IPS DF 19.7 (cell line): ENCODE data around the gene CACNB2.
"Not testable (repeated sequence)": the region's sequence is repeated elsewhere in the genome, so short reads cannot be mapped to it uniquely, and the experiment has no call there.

Source experiments
- DNase-seq: peaks from one replicate; pipeline ENCODE4 v3.0.0-alpha.2; 2013; ENCODE audit warnings: low read depth, low spot score

CACNB2 gene

DNA sequence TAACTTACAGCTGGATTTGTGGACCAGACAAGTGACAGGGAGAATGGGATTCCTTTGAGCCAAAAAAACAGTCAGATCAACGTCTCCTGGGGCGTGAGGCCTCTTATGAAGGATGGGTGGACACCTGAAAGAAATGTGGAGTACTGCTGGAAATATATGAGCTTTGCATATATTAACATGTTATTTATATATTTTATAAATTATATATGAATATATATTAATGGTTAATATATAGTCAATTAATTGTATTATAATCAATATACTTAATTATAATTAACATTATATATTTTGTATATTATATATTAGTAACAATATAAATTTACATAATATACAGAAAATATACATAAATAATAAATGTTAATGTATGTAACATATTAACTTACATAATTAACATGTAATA is 57.5 kb downstream of the CACNB2 start:
- DNase-seq: no peak

DNA sequence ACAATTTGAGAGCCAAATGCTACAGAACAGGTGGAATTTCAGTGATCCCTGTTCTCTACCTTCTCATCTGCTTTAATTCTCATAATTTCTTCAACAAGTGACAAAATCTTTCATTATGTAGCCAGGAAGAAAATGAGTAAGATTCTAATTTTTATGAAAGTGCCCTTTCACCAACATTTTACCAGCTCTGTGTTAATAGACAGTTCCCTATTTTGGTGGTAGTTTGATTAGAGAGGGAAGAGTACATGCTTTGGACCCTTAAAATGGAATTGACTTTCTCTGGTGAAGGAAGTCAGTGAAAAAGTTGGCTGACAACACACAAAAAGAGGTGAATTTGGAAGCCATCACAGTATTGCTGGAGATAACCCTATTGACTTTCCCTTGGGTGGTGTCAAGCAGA is 61.7 kb downstream of the CACNB2 start:
- DNase-seq: no peak

DNA sequence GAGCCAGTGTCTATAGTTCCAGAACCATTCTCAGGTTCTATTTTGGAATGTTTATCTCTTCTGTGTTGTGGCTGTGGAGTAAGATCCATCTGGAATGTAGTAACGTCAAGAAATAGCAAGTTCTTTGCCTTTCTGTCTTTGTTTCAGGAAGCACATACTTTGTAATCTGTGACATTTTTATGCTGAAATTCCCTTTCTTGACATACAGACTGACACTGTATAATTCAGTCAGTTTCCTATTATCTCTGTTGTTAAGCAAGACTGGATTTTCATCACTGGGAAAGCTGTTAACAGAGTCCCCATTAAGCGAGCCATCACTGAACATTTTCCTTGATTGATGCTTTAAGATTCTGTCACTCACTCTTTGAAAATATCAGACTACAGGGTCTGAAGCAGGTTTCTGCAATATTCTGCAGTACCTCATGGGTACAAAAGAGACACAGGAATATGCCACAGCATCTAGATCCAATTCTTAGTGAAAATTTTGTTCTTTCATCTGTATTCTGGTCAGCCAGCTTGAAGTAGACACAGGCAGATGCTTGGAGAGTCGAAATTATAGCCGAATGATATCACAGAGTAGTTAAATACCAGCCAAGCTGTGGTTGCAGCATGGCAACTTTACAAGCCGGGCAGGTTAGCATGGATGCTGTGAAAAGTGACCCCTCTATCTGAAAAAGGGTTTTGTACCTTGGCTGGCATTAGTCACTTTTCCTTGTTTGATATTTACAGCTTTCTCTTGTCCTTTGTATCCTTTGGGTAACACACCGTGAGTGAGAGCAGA is 62.6 kb downstream of the CACNB2 start:
- no peak for DNase-seq

DNA sequence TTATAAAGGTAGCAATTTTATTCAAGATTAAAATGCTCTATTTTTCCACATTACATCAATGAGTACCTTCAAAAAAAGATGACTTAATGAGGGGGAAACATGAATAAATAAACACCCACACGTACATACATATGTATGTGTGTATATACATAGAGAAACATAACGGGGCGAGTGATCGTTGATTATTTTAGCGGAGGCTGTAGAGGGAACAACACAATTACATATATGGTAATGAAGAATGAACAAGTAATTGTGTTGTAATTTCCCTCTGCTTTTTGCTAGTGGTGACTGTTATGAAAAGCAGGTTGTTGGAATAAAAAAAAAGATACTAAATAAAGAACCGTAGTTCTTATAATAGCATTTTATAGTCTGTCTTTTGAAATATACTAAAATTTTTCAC is 63.2 kb downstream of the CACNB2 start:
- no peak for DNase-seq

DNA sequence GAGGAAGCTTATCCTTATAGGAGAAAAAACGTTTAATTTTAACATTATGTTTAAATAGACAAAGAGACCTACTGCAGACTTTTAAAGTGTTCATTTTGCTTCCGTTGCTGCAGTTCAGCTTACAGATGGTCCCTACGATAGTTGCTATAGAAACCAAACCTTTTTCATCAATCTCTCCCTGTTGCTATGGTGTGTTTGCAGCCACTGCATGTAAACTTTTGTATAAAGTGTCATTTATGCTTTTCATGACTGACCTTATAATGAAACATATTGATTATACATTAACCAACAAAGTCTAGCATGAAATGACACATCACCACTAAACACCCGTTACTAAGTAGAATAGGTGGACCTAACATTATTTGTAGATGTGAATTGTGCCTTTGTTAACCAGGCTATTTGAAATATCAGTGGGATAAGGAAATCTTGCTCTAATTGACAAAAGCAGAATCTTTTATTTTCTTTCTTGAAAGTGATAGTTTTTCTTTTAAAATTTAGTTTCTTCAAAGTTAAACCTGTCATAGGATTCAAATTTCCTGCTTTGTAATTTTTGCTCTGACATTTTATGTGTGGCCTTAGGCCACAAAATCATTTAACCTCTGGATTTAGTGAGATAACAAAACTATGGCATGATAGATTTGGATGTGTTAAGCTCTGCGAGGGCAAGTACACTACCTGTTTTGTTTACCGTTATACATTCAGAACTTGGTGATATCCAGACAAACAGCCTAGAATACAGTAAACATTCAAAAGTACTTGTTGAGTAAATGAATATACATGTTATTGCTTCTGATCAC is 64.0 kb downstream of the CACNB2 start:
- DNase-seq: no peak

DNA sequence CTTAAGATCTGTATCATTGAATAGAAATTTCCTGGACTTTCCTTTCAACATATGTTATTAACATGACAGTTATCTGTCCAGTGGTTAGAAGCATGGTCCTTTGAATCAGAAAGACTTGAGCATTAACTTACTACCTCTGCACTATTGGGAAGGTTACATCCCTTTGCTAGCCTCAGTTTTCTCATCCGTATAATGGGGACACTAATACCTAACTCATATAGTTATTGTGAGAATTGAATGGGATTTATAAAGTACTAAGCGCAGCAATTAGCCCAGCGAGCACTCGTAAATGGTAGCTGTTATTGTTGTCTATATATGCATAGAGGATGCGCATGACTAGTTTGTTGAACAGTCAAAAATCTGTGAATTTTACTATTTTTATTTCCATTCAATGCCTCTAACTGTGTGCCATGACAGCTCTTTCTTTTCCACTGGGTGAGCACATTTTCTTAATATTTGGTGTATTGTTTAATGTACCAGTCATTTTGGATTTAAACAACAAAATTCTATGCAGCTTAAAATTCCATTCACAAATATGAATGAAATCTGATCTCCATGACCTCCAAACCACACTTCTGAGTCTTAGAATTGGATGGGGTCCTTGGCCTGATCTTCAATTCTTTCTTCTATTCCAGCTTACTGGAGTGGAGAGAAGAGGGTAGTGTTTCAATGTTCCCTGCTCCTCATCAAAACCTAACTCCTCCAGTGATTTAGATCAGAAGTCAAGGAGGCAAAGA is 65.0 kb downstream of the CACNB2 start:
- no peak for DNase-seq

DNA sequence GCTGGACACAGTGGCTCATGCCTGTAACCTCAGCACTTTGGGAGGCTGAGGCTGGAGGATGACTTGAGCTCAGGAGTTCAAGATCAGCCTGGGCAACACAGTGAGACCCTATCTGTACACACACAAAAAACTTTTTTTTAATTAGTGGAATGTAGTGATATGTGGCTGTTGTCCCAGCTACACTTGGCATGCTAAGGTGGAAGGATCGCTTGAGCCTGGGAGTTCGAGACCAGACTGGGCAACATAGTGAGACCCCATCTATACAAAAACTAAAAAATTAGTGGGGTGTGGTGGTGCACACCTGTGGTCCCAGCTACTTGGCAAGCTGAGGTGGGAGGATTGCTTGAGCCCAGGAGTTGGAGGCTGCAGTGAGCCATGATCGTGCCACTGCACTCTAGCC is 68.0 kb downstream of the CACNB2 start:
- DNase-seq: not testable (repeated sequence)

DNA sequence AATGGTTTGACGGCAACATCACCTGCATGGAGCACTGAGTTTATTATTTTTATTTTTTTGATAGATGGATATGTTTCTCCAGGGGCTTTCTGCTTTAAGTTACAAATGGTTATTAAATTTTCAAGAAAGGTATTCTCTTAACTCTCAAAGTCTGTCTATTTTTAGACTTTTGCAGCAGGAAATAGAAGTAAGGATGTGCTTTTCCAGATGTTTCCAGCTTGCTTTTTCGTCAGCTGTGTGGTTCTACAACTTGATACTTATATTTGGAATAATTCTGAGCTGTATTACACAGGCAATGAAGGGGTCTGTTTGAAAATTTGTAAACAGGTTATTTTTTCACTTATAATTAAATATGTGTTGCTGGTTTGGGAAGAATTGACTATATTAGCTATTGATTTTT is 69.0 kb downstream of the CACNB2 start:
- DNase-seq: no peak

DNA sequence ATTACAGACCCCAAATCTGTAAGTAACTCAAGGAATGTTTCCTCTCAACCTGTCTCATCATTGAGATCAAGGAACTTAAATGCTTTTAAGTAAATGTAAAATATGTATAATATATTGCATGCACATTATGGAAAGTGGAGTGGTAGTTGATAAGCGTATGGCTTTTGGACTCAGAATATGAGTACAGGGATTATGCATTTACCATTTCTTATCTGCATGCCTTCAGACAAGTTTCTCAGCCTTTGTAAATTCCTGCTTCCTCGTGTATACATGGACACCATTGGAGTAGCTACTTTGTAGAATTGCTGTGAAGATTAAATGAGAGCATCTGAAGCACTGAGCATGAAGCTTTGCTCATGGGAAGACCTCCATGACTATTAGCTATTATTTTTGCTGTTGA is 70.5 kb downstream of the CACNB2 start:
- no peak for DNase-seq

DNA sequence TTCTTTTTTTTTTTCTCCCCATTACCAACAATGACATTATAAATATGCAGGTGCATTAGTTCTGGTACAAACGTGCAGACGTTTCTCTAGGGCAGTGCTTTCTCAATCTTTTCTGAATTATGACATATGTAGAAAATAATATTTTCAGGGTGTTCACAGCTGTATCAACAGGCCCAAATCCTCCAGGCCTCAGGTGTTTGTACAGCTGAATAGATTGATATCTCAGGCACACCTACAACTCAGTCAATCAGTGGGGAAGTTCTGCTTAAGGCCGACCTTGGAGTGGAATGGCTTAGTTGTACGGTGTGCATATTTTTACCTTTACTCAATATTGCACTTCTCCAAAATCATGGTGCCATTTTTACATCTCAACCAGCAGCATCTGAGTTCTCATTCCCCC is 71.6 kb downstream of the CACNB2 start:
- no peak for DNase-seq

DNA sequence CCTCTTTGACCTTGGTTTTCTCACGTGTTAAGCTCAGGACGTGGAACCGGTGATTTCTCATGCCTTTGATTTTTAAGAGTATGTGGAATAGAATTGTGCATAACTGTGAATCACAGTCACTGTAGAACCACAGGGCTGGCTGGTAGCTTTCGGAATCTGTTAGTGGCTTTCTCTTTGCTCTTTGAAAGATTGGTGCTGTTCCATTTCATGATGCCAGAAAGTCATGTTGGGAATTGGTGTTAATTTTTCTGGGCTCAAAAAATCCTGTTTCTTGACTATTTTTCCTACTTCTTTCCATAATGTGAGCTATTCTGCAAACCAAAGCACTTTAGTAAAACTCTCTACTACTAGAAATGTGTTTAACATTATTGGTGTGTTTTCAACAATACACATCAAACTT is 73.0 kb downstream of the CACNB2 start:
- no peak for DNase-seq

DNA sequence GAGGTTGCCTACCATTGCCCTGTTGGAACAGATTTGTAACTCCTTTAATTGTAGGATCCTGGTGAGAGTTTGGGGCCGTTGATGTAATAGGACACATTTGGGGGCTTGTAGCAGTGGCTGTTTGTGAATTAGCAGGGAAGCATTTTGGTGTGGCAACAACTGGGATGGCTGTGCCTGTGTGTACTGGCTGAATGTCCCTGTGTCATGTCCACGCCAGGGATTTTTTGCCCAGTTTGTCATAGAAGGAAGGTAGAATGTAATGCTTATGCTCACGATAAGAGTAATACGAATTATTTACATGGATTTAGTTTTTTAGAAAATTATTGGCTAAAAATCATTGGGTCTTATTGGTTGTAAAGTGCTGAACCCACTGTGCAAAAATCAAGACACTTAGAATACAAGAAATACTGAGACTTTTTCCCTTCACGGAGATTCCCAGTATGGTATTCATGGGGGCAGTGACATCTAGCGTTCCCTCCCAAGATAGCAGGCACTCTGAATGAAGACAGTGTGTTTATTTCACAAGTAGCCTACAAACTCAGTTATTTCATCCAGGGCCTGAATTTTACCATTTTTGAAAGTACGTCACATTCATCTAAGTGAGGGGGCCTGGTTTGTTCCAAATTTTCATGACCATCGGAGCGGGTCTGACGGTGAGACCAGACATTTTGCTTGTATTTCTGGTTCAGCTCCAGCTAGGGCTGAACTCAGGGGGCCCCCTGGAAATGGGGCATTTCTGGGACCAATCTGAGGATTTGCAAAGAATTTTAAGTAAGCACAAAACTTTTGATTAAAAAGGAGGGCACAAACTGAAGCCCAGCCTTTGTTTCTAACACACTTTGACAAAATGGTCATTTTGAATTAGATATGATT is 74.7 kb downstream of the CACNB2 start:
- no peak for DNase-seq

DNA sequence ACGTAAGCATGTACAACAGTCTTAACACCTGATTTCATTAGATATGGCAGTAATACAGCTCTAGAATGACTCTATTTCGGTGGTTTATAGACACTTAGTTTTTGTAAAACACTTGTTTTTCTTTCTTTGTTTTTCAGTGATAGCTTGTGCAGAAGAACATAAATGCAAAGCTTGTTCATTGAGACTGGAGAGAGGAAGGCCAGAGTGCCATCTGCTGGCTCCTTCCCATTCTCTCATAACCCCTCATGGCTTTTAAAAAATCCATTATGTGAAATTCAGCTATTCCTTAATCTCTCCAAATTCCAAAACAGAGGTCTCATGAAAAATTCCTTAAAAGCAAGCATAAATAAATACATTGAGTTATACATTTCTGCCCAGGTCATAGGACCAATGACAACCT is 76.3 kb downstream of the CACNB2 start:
- no peak for DNase-seq

DNA sequence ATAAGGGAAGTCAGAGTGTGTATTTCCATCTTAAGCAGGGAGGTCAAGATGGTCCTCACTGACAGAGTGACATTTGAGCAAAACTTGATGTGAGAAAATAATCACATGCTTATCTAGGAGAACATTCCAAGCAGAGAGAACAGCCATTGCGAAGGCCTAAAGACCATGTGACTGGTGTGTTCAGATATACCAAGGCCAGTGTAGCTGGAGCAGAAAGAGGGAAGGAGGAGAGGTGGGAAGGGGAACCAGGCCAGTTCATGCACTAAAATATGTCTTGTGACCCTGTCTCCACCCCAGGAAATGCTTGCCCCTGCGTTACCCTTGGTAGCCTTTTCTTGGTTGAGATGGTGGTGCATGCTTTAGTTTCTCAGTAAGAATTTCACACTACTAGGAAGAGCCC is 77.4 kb downstream of the CACNB2 start:
- no peak for DNase-seq

DNA sequence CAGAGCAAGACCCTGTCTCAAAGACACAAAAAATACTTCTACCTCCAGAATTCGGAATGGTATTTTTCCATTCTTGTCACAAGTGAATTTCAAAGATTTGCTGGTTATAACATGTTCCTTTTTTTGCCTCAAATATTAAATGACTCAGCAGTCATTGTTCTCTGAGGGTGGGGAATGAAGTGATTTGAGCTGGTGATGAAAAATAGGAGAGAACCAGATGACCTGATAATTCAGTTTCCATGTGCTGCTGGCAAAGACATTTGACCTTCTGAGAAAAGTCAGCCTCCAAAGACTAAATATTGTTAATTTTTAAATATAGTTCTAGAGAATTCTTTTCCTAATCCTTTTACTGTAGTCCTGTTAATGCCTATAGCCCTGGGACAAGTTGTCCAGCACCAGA is 78.9 kb downstream of the CACNB2 start:
- no peak for DNase-seq

DNA sequence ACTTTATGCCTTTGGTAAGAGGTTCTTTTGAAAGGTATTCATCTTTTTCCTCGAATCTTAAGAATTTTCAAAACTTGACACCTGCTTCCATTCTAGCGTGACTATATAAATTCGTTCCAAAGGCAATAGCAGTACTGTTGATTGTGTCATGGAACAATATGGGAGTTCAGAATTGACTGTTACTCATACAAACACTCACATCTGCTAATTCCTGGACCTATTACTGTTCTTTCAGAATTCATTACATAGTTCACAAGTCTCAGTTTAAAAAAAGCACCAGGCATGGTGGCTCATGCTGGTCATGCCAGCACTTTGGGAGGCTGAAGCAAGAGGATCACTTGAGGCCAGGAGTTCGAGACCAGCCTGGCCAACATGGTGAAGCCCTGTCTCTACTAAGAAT is 80.9 kb downstream of the CACNB2 start:
- DNase-seq: no peak

DNA sequence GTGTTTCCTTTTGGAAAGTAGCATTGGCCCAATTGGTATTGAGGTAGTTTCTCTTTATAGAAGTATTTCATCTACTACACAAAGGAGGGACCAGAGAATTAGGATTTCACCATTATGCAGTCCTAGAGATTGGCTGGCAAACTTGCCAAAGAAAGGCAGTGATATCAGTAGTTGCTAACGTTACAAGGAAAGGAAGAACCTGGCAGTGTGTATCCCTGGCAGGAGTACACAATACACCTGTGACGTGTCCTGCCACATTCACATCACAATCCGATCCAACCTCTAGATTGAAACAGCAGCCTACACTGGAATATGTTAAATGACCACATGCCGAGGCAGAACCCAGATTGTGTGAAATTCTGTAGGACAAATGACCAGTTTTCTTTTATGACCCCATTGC is 81.7 kb downstream of the CACNB2 start:
- no peak for DNase-seq

DNA sequence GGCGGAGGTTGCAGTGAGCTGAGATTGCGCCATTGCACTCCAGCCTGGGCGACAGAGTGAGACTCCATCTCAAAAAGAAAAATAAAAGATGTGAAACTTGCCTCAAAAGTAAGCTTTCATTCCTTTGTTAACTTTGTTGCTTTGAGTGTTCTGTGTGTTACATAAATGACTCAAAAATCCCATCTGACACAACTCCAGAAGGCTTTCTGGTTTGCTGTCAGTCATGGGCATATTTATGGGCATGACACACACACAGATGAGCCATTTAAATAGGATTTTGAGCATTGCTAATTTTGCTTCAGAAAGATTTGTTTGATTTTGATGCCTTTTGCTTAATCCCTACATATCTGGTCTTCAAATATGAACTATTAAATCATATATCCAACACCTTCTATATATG is 82.6 kb downstream of the CACNB2 start:
- DNase-seq: no peak

DNA sequence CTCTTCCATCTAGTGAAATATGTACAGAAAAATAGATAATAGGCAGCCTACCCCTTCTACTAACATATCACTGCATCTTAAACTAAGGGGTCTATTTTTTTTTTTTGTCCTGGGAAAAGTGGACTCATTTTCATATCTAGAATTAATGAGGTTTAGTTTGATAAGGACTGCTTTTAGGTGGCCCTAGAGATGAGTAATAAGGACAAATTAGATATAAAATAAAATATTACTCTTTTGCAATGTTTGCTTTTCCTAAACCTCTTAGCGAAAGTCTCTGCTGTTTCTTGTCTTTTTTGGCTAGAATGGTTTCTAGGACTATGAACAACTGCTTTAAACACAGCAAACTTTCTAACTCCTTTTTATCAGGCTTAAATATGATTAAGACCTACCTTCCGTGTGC is 83.7 kb downstream of the CACNB2 start:
- DNase-seq: no peak

DNA sequence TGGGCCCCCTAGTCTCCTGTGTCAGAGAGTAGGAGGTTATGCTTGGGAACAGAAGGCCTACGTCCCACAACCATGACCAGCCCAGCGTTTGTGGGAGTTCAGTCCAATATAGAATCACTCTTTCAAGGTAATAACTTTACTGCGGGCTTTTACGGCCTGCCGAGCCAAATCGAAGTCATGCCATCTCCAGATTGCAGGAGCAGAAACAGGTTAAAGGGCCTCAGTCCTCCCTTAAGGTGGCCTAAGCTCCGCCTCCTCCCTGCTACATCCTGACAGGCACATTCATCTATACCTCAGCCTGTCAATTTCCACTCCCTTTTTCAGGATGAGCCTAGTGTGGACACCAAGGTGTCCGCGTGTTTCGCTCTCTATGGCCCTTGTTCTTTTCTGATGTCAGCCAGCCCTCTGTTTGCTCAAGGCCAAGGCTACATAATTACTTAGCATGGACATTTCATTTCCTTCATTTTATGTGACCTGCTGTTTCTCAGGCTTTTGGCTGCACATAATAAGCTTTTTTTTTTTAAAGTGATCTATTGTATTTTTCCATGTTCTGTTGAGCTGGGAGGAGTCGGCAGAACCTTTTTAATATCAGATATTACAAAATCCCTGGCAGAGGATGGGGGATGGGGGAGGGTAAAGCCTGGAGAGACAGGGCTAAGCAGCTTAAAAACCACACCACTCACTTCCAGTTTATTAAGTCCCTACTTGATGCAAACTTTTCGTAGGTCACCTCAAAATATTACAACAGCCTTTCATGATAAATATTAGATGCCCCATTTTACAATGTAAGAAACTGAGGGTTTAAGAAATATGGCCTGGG is 84.6 kb downstream of the CACNB2 start:
- no peak for DNase-seq

DNA sequence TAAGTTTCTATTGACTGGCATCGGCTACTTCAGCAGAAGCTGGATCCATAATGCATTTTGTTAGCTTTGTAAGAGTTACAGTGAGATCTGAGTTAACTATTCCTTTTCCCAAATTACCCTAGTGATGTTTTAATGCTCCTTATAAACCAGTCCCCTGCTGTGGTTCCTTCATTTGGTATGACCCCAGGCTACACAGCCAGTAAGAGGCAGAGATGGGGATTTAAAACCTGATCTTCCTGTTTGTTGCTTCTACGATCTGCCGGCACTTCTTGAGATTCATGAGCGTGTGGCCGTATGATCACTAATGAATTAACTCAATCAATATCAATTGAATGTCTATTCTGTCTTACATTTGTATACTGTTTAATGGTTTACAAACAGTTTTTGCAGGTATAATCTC is 86.1 kb downstream of the CACNB2 start:
- DNase-seq: no peak
